Endodermal cell (in vitro differentiated cells): ENCODE data around the gene PDE7B. TPM values are rescaled to one million over a fixed set of nuclear protein-coding genes. Genes with fewer than 3 reads are reported as not detected.

Source experiments
- DNase-seq: peaks from one replicate; pipeline ENCODE4 v3.0.0-alpha.2; 2017
- H3K27ac ChIP-seq: 2 replicates; pipeline ENCODE4 v1.5.1; 2013; ENCODE audit warnings: mild to moderate bottlenecking, low read depth, low read length, moderate library complexity
- H3K27me3 ChIP-seq: 2 replicates; pipeline ENCODE4 v1.6.1; 2013; ENCODE audit warnings: mild to moderate bottlenecking, low read length, moderate library complexity; ENCODE audit not compliant: insufficient read depth, control insufficient read depth, poor library complexity, severe bottlenecking
- H3K36me3 ChIP-seq: 2 replicates; pipeline ENCODE4 v1.7.0; 2013; ENCODE audit warnings: mild to moderate bottlenecking, low read length, moderate library complexity; ENCODE audit not compliant: control insufficient read depth, insufficient read depth
- H3K4me1 ChIP-seq: one replicate; pipeline ENCODE4 v1.7.0; 2013; ENCODE audit warnings: low read length; ENCODE audit not compliant: control insufficient read depth, insufficient read depth
- H3K4me3 ChIP-seq: 2 replicates; pipeline ENCODE4 v1.5.1; 2013; ENCODE audit warnings: mild to moderate bottlenecking, low read length, moderate library complexity
- H3K9ac ChIP-seq: 2 replicates; pipeline ENCODE4 v1.6.1; 2013; ENCODE audit warnings: mild to moderate bottlenecking, low read length, moderate library complexity; ENCODE audit not compliant: poor library complexity, severe bottlenecking; ENCODE audit errors: extremely low read depth
- H3K9me3 ChIP-seq: 2 replicates; pipeline ENCODE4 v1.6.1; 2013; ENCODE audit warnings: mild to moderate bottlenecking, low read length, moderate library complexity; ENCODE audit not compliant: control insufficient read depth
- H3K27ac Mint-ChIP-seq: 2 replicates; pipeline ENCODE4 v1.8.0; 2020; ENCODE audit warnings: mixed read lengths
- H3K27me3 Mint-ChIP-seq: 2 replicates; pipeline ENCODE4 v1.8.0; 2021; ENCODE audit warnings: mild to moderate bottlenecking, mixed read lengths; ENCODE audit not compliant: insufficient read depth
- H3K36me3 Mint-ChIP-seq: 2 replicates; pipeline ENCODE4 v1.8.0; 2020; ENCODE audit warnings: low read depth, mixed read lengths
- H3K4me1 Mint-ChIP-seq: 2 replicates; pipeline ENCODE4 v1.8.0; 2020; ENCODE audit warnings: mixed read lengths
- H3K4me3 Mint-ChIP-seq: 2 replicates; pipeline ENCODE4 v1.8.0; 2020; ENCODE audit warnings: mild to moderate bottlenecking, moderate library complexity, mixed read lengths
- H3K9me3 Mint-ChIP-seq: 2 replicates; pipeline ENCODE4 v1.8.0; 2020; ENCODE audit warnings: mild to moderate bottlenecking, mixed read lengths
- WGBS, 2 experiments: methylation state at CpG; one replicate each; pipeline versions ENCODE4 v1.1.5 to v1.1.7; 2013; ENCODE audit warnings: missing lambda C conversion rate in 2 of 2, mixed read lengths in 1 of 2; ENCODE audit not compliant: insufficient coverage in 1 of 2, insufficient read length in 1 of 2; 5-methylcytosine and 5-hydroxymethylcytosine counted together
- total RNA-seq, 2 donors: library from RNA; stranded (reverse); fragmentation: NEBNext Ultra II Directional in 1 of 2; extraction: Animal tissue kit (Norgen Biotek cat#: 25700) in 1 of 2; gene quantifications; 2 replicates in 1 of 2; 3 replicates in 1 of 2; pipeline ENCODE4 v1.2.1, GENCODE V29; 2021
- TF ChIP-seq, protein P1 (sequence below): fragments of 200-600 bp; sonication (generic); conservative IDR thresholded peaks from 2 replicates; pipeline ENCODE4 v1.5.0; 2021; ENCODE audit warnings: antibody characterized with exemption, mild to moderate bottlenecking

The PDE7B gene
- total RNA-seq, 2 donors from 2014 or later, result 0.26 TPM; not detected in 1

DNA sequence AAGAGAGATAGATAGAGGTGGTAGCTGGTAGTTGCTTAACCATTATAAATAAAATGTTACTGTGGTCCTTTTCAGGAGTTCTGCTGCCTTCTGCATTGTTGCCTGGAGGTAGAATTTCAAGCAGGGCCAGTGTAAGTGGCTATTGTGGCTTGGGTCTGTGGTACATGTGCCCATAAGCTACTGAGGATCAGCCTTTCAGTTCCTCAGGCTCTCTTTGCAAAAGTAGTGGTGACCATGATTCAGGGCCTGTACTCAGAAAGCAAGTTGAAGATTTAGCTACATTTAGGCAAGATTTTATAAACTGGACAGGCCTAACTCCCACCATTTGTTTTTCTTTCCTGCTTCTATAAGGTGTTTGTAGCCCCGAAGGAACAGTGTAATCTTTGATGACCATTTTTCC, 199.0 kb downstream of the PDE7B start:
- no peak overlapping the region for H3K4me3 Mint-ChIP-seq
- 97 to 100% methylated on average over 1 of the region's 1 CpG for WGBS, 2 experiments
- no peak overlapping the region for H3K9ac ChIP-seq

DNA sequence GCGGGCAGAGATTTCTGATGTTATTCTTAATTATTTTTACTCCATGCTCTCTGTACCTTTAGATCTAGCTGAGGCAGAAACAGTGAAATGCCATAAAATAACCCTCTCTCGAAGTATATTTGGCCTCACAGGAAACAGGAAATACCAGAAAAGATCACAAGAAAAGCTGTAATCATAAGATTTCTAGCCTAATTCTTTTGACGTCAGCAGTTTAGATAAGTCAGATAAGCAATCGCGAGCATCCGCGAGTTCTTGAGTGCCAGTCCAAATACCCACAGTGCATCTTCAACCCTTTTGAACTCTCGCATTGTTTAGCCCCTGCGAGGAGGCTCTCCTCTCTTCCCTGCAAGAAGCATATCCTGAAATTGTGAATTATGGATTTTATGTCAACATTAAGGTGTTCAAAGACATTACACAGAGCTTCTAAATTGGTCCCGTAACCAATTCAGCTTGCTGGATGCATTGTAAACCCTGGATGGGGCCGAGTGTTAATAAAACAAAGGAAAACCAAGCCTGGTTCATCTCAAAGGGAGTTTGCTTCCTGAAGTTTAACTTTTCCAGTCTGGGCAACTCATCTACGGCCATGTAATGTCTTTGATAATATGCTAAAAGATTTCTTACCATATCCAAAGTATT, 199.8 kb downstream of the PDE7B start:
- no peak overlapping the region for H3K4me3 ChIP-seq
- H3K9me3 Mint-ChIP-seq, result no peaks in the 10 kb centered on the region
- peaks cover 14% of the 10 kb centered on the region for H3K4me1 Mint-ChIP-seq
- no peaks in the 10 kb centered on the region for H3K27me3 ChIP-seq
- TF ChIP-seq, protein P1, sequence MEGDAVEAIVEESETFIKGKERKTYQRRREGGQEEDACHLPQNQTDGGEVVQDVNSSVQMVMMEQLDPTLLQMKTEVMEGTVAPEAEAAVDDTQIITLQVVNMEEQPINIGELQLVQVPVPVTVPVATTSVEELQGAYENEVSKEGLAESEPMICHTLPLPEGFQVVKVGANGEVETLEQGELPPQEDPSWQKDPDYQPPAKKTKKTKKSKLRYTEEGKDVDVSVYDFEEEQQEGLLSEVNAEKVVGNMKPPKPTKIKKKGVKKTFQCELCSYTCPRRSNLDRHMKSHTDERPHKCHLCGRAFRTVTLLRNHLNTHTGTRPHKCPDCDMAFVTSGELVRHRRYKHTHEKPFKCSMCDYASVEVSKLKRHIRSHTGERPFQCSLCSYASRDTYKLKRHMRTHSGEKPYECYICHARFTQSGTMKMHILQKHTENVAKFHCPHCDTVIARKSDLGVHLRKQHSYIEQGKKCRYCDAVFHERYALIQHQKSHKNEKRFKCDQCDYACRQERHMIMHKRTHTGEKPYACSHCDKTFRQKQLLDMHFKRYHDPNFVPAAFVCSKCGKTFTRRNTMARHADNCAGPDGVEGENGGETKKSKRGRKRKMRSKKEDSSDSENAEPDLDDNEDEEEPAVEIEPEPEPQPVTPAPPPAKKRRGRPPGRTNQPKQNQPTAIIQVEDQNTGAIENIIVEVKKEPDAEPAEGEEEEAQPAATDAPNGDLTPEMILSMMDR, result no peak
- no peak overlapping the region for H3K9ac ChIP-seq
- H3K36me3 ChIP-seq, result no peaks in the 10 kb centered on the region
- H3K27ac ChIP-seq, result no peak overlapping the region
- no peaks in the 10 kb centered on the region for H3K36me3 Mint-ChIP-seq
- H3K27me3 Mint-ChIP-seq, result no peaks in the 10 kb centered on the region
- no peak for DNase-seq
- no peak overlapping the region for H3K27ac Mint-ChIP-seq
- WGBS, 2 experiments, result 92 to 94% methylated on average over 7 to 11 of the region's 12 CpGs
- H3K4me3 Mint-ChIP-seq, result no peak overlapping the region
- H3K9me3 ChIP-seq, result no peaks in the 10 kb centered on the region
- H3K4me1 ChIP-seq, result peaks cover 3% of the 10 kb centered on the region

More for the DNA sequence above, 199.0 kb downstream of the PDE7B start:
- TF ChIP-seq, protein P1, result no peak
- Histone ChIP-seq H3K9me3 (no peaks in the 10 kb centered on the region), H3K4me1 (peaks cover 3% of the 10 kb centered on the region), H3K27me3 (no peaks in the 10 kb centered on the region), H3K27ac (no peak overlapping the region), H3K36me3 (no peaks in the 10 kb centered on the region), H3K4me3 (no peak overlapping the region)
- Mint-ChIP-seq H3K27me3 (no peaks in the 10 kb centered on the region), H3K27ac (no peak overlapping the region), H3K9me3 (no peaks in the 10 kb centered on the region), H3K36me3 (no peaks in the 10 kb centered on the region), H3K4me1 (peaks cover 14% of the 10 kb centered on the region)
- no peak for DNase-seq

DNA sequence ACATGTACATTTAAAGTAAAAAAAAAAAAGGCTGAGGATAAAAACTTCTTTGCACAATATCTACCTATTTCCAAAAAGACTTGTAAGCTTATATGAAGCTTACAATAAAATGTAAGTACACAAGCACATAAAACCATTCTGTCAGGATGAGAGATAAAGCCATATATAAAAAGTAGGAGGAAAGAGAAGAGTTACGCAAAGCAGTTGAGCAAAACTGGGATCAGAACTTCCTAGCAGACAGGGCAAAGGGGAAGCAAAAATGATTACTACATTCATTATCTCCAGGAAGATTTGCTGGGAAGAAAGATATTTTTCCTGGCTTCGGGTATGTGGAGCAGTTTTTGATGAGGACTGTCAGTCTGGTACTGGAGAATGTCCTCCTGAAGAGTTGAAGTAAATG, 200.5 kb downstream of the PDE7B start:
- Histone ChIP-seq H3K4me1 (peaks cover 3% of the 10 kb centered on the region), H3K36me3 (no peaks in the 10 kb centered on the region), H3K27me3 (no peaks in the 10 kb centered on the region), H3K4me3 (no peak overlapping the region), H3K27ac (no peak overlapping the region), H3K9ac (no peak overlapping the region), H3K9me3 (no peaks in the 10 kb centered on the region)
- H3K27ac Mint-ChIP-seq, result no peak overlapping the region
- TF ChIP-seq, protein P1, result no peak
- DNase-seq, result no peak
- no peaks in the 10 kb centered on the region for H3K27me3 Mint-ChIP-seq
- no peaks in the 10 kb centered on the region for H3K36me3 Mint-ChIP-seq
- 86% methylated on average over 2 of the region's 2 CpGs; no CpG with 5 or more reads in 1 of the 2 experiments for WGBS, 2 experiments
- no peaks in the 10 kb centered on the region for H3K9me3 Mint-ChIP-seq
- no peak overlapping the region for H3K4me3 Mint-ChIP-seq
- peaks cover 8% of the 10 kb centered on the region for H3K4me1 Mint-ChIP-seq
